Peyer's patch (tissue), 4 donors: ENCODE measurements around the gene SPESP1. TPM values are rescaled to one million over a fixed set of nuclear protein-coding genes. Genes with fewer than 3 reads are reported as not detected.

ENCODE experiments used
- DNase-seq, 3 donors: peaks; one replicate each; pipeline ENCODE4 v3.0.0-alpha.2; 2017 to 2019
- H3K27ac ChIP-seq, 4 donors: fragments of 200-600 bp; sonication (generic); one replicate each; pipeline ENCODE4 v1.5.1; 2016 to 2019
- H3K27me3 ChIP-seq, 2 donors: fragments of 200-600 bp; sonication (generic); one replicate each; pipeline ENCODE4 v1.5.1; 2019
- H3K36me3 ChIP-seq, 3 donors: fragments of 200-600 bp; sonication (generic); one replicate each; pipeline ENCODE4 v1.5.1; 2016 to 2019
- H3K4me1 ChIP-seq, 4 donors: fragments of 200-600 bp; sonication (generic); one replicate each; pipeline ENCODE4 v1.5.1; 2016 to 2019
- H3K4me3 ChIP-seq, 4 donors: fragments of 200-600 bp; sonication (generic); 1 replicate in 3 of 4; 2 replicates in 1 of 4; pipeline ENCODE4 v1.5.1; 2016 to 2019; ENCODE audit warnings: mild to moderate bottlenecking in 1 of 4
- H3K9me3 ChIP-seq, 4 donors: fragments of 200-600 bp; sonication (generic); one replicate each; pipeline ENCODE4 v1.5.1; 2016 to 2019; ENCODE audit warnings: mild to moderate bottlenecking in 1 of 4
- CTCF ChIP-seq, 6 experiments: fragments of 450-650 bp in 4 of 6; fragments of 200-600 bp in 2 of 6; sonication (generic) in 1 of 6; IDR thresholded peaks; one replicate each; pipeline ENCODE4 v1.5.1; 2017 to 2019; ENCODE audit warnings: antibody characterized with exemption in 6 of 6, mild to moderate bottlenecking in 3 of 6, moderate library complexity in 1 of 6
- POLR2A ChIP-seq, 2 donors: fragments of 450-650 bp; IDR thresholded peaks; one replicate each; pipeline ENCODE4 v1.5.1; 2017; ENCODE audit warnings: antibody characterized with exemption in 2 of 2, mild to moderate bottlenecking in 2 of 2, moderate library complexity in 2 of 2
- total RNA-seq, 4 donors: library from RNA; depleted of rRNA; stranded (reverse); fragments of >200 nt; gene quantifications; one replicate each; pipeline ENCODE4 v1.1.0, GENCODE V29; 2016

Gene SPESP1
- total RNA-seq, 4 donors from 2014 or later = 0.85 to 1.9 TPM; not detected in 2

- Histone ChIP-seq H3K36me3 (no peaks in the 10 kb centered on the region), H3K4me1 (no peaks in the 10 kb centered on the region), H3K9me3 (no peaks in the 10 kb centered on the region), H3K4me3 (no peak overlapping the region), H3K27ac (no peak overlapping the region), H3K27me3 (no peaks in the 10 kb centered on the region)
- DNase-seq = no peak
- no peak for TF ChIP-seq CTCF (IDR thresholded peaks at IDR 0.05)
- TF ChIP-seq POLR2A (IDR thresholded peaks at IDR 0.05) = no peak
These were observed 20.0 kb upstream of the SPESP1 start for GRCh38 chr15:68910341-68910740.

GRCh38 chr15:68910816-68911215 lies 19.5 kb upstream of the SPESP1 start:
- Histone ChIP-seq H3K9me3 (no peaks in the 10 kb centered on the region), H3K27me3 (no peaks in the 10 kb centered on the region), H3K4me1 (no peaks in the 10 kb centered on the region), H3K36me3 (no peaks in the 10 kb centered on the region), H3K27ac (no peak overlapping the region), H3K4me3 (no peak overlapping the region)
- TF ChIP-seq CTCF (IDR thresholded peaks at IDR 0.05) = no peak
- no peak for TF ChIP-seq POLR2A (IDR thresholded peaks at IDR 0.05)
- no peak for DNase-seq

- DNase-seq = no peak
- Histone ChIP-seq H3K27me3 (no peaks in the 10 kb centered on the region), H3K36me3 (no peaks in the 10 kb centered on the region), H3K9me3 (no peaks in the 10 kb centered on the region), H3K27ac (no peak overlapping the region), H3K4me1 (no peaks in the 10 kb centered on the region), H3K4me3 (no peak overlapping the region)
- TF ChIP-seq CTCF (IDR thresholded peaks at IDR 0.05) = no peak
- TF ChIP-seq POLR2A (IDR thresholded peaks at IDR 0.05) = no peak
These were observed 8.4 kb upstream of the SPESP1 start for GRCh38 chr15:68921926-68922325.

- Histone ChIP-seq H3K4me1 (no peaks in the 10 kb centered on the region), H3K36me3 (no peaks in the 10 kb centered on the region), H3K9me3 (no peaks in the 10 kb centered on the region), H3K4me3 (no peak overlapping the region), H3K27me3 (no peaks in the 10 kb centered on the region), H3K27ac (no peak overlapping the region)
- DNase-seq = peak; percentile 31 to 77 (median 66)
- TF ChIP-seq CTCF (IDR thresholded peaks at IDR 0.05) (peak in 4 of 6 experiments; percentile 54 to 69 (median 63)), POLR2A (IDR thresholded peaks at IDR 0.05) (no peak)
These were observed 5.3 kb upstream of the SPESP1 start for GRCh38 chr15:68924866-68925560.

- Histone ChIP-seq H3K4me1 (no peaks in the 10 kb centered on the region), H3K4me3 (no peak overlapping the region)
These were observed 2.7 kb downstream of the SPESP1 start for GRCh38 chr15:68933001-68933400.

More at GRCh38 chr15:68933001-68933400, 2.7 kb downstream of the SPESP1 start:
- no peaks in the 10 kb centered on the region for H3K9me3 ChIP-seq
- no peak overlapping the region for H3K27ac ChIP-seq
- no peaks in the 10 kb centered on the region for H3K36me3 ChIP-seq
- no peaks in the 10 kb centered on the region for H3K27me3 ChIP-seq
- TF ChIP-seq POLR2A (IDR thresholded peaks at IDR 0.05) (no peak), CTCF (IDR thresholded peaks at IDR 0.05) (no peak)
- no peak for DNase-seq
